CD4-positive, alpha-beta T cell treated with Interferon gamma for 1 hour (primary cell): ENCODE data around the gene S100B.

Experiments
- DNase-seq: peaks from one replicate; pipeline ENCODE4 v3.0.0-alpha.2; 2020

The S100B gene

DNA sequence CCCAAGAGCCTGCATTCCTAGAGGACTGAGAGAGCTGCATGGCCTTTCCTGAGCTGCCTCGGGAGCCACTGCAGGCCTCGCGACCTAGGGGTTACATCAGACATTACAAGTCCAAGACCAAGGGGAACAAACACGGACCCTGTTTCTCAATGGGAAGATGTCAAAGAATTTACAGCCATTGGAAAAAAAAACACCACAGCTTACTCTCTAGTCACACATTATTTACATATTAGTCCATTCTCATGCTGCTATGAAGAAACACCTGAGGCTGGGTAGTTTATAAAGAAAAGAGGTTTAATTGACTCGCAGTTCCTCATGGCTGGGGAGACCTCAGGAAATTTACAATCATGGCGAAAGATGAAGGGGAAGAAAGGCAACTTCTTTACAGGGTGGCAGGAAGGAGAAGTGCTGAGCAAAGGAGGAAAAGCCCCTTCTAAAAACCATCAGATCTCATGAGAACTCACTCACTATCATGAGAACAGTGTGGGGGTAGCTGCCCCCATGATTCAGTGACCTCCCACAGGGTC is 22.2 kb upstream of the S100B start:
- no peak for DNase-seq

DNA sequence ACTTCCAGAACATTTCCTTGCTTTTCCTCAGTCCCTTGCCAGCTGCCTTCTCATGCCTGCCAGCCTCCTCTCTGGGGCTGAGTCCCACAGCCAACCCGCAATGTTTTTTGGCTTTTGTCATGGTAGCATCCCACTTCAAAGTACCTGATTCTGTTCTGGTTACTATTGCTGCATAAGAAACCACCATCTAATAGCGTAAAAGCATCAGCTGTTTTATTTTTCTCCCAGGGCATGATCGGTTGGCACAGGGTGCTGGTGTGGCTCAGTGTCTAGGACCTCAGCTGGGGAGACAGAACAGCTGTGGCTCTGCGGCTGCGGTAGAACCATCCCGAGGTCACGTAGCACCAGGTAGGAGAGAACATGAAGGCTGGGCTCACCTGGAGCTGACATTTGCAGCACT is 21.7 kb upstream of the S100B start:
- peak; percentile 59 for DNase-seq

DNA sequence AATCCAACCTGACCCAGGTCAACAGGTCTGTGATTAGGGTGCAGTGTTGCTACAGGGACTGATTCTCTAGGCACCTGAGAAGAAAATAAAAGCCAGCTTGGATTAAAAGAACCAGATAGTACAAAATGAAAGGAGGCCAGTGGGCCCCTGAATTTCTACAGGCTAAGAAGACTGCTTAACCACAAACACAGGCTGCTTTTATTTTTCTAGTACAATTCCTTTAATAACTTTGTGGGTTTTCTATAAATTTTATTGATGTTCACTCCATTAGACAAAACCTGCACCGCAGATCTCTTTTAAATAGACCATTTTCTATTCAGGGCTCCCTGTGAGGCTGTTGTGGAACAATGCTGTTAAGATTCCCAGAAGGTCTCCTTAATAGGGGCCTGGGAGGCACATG is 20.9 kb upstream of the S100B start:
- no peak for DNase-seq

DNA sequence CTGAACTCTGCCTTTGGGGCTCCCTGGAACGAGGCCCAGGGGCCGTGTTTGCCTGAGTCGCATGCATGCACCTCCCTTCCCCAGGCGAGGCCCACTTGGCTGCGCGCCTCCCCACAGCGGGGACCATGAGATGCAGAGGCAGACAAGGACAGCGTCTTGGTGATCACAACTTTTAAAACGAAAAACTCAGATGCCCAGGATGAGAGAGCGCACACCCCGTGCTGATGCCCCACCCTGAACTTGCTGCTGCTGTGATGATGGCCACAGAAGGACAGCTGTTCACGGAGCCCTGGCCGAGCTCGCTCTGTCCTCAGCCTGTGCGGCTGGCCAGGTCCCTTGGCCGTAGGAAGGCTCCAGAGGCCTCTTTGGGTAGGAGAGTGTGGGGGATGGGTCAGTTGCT is 19.2 kb upstream of the S100B start:
- no peak for DNase-seq

DNA sequence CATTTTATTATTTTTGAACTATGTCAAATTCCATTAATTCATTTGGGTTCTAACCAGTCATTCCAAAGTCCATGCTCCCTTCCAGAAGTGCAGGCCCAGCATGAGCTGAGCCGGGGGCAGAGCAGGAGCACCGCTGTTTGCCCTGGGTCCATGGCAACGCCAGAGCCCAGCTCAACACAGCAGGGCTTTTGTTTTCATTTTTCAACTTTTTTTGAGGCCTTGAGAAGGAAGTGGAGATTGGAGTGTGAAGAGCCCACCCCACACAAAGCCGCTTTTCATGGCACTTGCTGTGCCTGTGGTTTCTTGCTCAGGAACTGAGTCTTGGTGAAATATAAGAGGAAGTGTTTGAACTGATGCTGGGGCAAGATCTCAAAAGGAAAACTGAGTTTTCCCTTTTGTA is 17.3 kb upstream of the S100B start:
- DNase-seq: peak; percentile 74

DNA sequence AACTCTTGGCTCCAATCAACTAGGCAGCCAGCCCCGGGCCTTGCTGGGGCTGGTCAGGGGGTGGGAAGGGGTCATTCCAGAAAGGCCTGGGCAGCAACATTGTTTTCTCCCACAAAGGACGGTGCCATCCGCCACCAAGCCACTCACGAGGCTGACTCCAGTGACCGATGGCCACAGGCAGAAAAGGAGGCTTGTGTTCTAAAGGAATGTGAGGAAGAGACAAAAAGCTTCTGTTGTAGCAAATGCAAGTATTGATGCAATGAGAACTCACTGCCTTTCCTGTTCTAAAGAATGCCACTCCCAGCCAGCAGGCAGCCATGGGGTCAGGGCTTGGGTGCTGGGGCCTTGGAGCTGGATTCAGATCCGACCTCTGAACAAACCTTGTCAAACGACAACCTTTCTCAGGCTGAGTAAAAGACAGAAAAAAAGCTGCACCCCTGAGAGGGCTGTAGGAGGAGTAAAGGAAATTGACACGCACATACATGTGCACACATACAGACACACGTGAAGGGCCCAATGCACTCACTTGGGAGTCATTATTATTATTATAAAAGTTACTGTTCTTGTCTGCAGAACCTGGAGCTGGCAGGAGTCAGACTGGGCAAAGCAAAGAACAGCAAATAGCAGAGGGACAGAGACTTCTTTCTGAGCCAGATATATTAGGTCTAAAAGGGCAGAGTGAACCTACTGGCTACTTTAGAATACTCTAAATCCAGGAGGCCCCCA is 16.7 kb upstream of the S100B start:
- peak; percentile 10 for DNase-seq

DNA sequence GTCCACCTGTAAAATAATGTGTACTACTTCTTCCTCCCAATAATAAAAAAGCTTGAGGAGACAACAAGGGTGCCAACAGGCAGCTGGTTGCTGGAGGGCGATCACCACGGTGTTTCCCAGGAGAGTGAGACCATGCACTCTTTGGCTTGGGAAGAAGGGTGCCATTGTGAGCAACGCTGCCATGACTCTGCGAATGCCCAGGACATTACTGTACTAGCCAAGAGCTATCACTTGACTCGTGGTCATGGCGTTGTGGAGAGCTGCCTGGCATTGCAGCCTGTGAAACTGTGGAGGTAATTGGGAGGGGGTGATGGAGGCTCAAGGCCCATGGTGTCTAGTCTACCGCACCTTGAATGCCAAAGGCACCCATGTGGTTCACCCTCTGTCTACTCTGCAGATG is 16.0 kb upstream of the S100B start:
- no peak for DNase-seq

DNA sequence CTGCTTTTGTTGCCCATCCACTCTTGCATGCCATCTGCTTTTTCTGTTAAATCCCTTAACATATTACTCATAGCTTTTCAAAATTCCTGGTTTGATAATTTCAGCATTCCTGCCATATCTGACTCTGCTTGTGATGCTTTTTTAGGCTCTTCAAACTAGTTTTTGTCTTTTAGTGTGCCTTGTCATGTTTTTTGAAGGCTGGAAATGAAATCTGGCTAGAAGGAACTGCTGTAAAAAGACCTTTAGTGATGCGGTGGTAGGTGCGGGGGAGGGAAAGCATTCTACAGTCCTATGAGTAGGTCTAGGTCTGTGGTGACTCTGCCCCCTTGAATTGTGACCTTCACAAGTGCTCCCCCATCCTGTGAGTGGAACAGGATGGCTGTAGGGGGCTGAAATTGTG is 15.0 kb upstream of the S100B start:
- no peak for DNase-seq

DNA sequence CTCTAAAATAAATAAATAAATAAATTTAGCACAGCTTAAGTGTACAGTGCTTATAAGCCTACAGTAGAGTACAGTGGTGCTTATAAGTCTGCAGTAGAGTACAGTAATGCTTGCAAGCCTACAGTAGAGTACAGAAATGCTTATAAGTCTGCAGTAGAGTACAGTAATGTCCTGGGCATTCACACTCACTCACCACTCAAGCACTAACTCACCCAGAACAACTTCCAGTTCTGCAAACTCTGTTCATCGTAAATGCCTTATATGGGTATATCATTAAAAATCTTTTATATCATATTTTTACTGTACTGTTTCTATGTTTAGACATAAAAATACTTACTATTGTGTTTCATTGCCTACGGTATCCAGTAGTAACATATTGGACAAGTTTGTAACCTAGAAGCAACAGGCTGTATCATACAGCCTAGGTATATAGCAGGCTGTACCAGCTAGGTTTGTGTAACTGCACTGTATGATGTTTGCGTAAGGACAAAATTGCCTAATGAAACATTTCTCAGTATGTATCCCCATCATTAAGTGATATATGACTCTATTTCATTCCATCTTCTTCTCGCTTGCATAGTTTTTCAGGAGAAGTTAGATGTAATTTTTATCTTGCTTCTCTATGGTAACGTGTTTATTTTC is 14.0 kb upstream of the S100B start:
- no peak for DNase-seq

DNA sequence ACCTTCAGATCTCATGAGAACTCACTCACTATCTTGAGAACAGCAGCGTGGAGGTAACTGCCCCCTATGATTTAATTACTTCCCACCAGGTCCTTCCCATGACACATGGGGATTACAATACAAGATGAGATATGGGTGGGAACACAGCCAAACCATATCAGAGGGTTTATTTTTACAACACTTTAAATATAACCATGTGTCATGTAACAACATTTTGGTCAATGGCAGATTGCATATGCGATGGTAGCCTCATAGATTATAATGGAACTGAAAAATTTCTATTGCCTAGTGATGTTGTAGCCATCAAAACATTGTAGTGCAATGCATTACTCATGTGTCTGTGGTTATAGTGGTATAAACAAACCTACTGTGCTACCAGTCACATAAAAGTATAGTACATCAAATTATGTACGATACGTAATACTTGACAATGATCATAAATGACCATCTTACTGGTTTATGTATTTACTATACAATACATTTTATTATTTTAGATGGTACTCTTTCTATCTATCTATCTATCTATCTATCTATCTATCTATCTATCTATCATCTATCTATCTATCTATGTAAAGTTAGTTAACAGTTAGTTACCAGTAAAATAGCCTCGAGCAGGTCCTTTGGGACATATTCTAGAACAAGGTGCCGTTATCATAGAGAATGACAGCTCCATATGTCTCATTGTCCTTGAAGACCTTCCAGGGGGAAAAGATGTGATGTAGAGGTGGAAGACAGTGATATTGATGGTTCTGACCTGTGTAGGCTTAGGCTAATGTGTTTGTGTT is 12.6 kb upstream of the S100B start:
- DNase-seq: no peak

DNA sequence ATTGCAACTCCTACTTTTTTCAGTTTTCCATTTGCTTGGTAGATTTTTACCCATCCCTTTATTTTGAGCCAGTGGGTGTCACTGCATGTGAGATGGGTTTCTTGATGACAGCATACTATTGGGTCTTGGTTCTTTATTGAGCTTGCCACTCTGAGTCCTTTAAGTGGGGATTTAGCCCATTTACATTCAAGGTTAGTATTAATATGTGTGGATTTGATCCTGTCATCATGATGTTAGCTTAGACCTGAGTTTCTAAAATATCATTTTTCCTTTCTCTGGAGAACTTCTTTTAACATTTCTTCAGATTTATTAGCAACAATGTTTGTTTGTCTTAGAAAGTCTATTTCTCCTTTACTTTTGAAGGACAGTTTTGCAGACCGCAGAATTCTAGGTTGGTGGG is 11.8 kb upstream of the S100B start:
- DNase-seq: no peak

DNA sequence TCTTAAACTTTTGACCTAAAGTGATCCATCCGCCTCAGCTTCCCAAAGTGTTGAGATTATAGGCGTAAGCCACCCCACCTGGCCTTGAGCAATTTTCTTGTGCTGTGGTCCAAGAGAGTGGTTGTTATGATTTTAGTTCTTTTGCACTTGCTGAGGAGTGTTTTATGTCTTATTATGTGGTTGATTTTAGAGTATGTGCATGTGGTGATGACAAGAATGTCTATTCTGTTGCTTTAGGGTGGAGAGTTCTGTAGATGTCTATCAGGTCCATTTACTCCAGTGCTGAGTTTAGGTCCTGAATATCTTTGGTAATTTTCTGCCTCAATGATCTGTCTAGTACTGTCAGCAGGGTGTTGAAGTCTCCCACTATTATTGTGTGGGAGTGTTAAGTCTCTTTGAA is 11.2 kb upstream of the S100B start:
- DNase-seq: no peak

DNA sequence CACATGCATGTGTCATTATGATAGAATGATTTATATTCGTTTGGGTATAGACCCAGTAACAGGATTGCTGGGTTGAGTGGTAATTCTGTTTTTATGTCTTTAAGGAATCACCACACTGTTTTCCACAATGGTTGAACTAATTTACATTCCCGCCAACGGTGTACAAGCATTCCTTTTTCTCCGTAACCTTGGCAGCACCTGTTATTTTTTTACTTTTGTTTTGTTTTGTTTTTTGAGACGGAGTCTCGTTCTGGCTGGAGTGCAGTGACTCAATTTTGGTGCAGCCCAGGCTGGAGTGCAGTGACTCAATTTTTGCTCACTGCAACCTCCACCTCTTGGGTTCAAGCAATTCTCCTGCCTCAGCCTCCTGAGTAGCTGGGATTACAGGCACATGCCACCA is 8.5 kb upstream of the S100B start:
- no peak for DNase-seq

DNA sequence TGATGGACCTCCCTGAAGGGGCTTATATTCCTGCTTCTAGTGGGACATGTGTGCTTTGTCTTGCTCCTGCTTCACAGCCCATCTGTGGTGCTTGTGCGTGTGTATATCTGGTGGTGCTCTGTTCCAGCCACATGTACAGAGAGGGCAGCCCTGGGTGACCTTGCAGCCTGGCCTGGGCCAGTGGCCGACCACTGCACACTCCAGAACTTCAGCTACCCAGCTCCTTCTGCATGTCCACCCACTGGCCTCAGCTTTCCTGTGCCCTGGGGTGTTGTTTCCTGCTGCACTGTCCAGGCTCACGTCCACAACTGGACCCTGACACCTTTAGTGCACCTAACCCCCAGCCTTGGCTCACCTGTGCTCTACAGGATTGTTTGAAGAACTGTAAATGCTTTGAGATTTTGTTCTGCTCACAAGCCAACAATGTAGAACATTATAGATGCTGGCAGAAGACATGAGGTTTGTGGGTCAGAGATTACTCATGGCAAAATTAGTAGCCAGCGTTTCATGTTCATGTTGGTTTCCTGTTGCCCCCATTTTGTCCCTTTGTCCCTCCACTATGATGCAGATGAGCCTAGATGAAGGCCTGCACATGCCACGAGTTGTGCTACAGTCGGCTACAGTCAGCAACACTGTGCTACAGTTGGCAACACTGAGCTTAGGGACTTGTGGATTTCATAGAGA is 5.3 kb upstream of the S100B start:
- no peak for DNase-seq

DNA sequence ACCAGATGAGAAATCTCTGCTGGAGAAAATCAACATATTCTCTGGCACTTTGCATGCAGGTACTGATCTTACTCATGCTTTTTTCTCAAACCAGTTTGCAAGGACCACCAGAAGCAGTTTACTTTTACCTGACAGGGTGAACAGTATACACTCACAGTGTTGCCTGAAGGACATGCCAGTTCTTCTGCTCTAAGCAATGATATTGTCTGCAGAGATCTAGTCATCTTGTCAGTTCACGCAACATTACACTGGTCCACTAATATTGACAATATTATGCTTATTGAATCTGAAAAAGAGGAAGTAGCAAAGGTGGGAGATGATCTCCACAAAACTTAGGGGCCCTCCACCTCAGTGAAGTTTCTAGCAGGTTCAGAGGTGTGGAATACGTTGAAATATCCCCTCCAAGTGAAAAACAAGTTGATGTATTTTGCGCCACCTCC is 3.8 kb upstream of the S100B start:
- no peak for DNase-seq

DNA sequence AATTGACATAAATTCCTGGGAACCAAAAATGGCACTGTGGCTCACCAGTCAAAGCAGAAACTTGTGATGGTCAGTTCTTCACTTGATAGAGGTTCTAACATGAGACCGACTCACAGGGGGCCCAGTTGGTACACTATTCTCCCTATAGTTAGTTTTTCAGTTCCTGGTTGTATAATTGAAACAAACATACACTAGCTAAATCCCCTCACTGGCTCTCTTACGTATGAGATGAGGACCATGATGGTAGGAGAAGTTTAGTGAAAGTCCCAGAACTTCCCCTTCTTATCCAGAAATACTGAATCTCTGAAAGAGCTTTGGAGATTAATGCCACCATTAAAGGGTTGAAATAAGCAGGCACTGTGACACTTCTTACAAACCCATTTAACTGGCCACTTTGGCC is 2.8 kb upstream of the S100B start:
- no peak for DNase-seq

DNA sequence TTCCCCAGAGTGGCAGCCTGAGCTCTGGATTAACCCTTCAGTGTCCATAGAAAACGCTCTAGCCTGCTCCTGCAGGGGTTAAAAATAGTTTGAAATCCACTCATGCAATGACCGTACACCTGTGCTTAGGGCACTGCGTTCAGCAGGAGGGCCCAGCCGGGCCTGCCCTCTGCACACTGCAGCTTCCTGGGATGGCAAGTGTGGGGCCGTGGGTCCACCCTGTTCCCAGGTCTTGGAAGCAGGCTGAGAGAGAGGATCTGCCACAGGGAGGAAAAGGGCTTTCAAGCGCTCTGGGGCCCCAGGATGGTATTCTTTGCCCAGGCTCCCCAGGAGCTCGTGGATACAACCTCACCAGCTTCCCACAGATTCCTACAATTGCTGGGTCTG is 1.5 kb upstream of the S100B start:
- DNase-seq: no peak

DNA sequence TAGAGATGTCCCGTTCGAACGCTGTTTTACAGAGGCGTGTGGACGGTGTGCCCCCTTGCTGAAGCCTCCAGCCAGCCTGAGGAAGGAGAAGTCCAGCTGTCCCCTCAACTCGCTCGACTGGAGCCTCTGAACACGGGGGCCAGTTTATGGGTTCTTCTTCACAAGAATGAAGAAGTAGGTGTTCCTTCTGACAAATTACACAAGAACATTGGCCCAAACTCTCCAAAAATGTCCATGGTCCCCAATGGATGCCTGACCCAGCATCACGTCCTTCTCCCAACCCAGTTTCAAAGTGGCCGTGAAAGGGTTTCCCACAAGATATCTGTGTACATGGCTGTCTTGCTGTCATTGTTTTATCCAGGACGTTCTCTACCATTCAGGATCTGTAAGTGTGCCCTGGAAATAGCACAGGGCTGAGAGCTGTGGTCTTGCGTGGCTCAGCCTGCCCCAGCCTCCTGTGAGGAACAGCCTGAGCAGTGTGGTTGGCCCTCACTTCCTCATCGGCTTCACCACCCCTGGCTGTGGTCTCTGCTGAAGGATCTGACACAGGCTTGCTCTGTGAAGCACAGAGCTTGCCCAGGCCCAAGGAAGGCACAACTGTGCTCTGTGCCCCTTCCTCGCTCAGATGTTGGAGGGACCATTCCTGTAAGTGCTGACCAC is 1.0 kb upstream of the S100B start:
- peak; percentile 70 for DNase-seq

DNA sequence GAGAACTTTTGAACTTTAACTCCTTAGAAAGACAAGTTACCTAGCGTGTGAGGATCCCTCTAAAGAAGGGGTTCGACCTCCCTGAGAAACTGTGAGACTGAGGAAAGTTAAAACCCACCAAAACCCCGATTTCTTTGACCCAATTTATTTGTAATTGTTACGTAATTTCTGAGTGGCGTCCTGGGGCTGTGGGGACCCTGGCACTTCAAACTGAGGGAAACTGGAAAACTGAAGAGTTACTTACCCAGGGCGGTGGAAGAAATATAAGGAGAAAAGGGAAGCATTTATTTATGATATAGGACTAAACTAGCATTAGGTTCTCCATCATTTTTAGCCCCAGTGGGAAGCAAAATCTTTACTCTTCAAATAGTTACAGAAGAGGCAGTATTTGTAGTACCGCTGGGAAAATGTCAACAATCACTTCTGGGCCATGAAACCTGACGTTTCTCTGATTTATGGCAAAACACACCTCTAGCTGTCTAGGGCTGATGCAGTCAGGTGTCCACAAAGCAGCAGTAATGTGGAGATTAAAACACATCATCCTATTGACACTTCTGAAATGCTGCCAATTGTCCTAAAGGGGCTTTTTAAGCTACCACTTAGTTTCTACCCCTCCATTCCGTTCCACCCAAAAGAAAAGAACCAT is 430 bp downstream of the S100B start:
- DNase-seq: no peak

DNA sequence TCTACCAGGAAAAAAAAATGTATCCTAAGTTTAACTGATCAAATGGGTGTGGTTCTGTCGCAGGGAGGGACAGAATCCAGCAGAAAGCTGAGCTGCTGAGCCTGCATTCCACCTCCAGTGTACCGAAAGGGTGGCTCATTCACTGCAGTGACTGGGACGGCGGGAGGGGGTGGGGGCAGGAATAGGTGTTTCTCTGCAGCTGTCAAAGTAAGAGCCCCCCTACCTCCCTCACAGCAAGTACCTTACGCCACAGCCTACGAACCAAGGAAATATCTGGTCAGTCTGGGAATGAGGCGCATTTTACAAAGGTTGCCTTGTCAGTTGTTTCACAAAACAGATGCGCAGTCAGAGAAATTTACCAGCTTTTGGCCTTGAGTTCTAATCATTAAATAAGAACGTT is 1.7 kb downstream of the S100B start:
- no peak for DNase-seq

DNA sequence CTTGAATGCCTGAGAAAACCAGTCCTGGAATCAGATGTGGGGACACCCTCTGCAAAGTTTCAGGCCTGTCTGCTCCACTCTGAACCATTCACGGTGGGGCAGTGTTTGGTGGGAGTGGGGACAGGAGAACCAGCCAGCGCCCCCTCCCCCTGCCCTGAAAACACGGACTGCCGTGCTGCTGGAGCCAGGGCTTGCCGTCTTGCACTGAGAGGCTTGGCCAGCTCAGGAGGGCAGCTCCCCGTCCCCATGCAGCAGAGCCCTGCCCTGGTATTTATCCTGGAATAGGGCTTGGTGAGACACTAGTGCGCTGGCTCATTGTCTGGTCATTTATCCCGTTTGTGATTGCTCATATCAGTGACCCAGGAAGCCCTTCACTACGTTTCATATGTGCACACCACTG is 3.9 kb downstream of the S100B start:
- no peak for DNase-seq

DNA sequence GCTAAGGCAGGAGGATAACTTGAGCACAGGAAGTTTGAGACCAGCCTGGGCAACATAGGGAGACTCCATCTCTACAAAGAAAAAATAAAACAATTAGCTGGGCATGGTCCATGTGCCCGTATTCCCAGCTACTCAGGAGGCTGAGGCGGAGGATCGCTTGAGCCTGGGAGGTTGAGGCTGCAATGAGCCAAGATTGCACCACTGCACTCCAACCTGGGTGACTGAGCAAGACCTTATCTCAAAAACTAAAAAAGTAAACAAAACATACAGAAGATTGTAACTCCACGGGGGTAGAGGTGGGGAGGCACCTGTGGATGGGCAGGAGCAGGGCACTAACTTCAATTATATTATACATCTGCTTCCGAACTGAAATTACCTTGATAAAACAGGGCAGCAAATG is 4.6 kb downstream of the S100B start:
- DNase-seq: no peak
